Esophagus squamous epithelium (tissue), 4 donors: ENCODE results near the gene MYO16.

Experiments used
- POLR2A ChIP-seq, 4 donors: fragments of 450-650 bp; IDR thresholded peaks; one replicate each; pipeline ENCODE4 v1.6.1; 2017; ENCODE audit warnings: antibody characterized with exemption in 4 of 4, mild to moderate bottlenecking in 4 of 4, moderate library complexity in 3 of 4
- TF ChIP-seq, protein P1 (sequence below), 6 experiments: fragments of 450-650 bp in 4 of 6; fragments of 200-600 bp in 2 of 6; sonication (generic) in 2 of 6; IDR thresholded peaks; one replicate each; pipeline ENCODE4 v1.5.1; 2016 to 2019; ENCODE audit warnings: antibody characterized with exemption in 6 of 6, mild to moderate bottlenecking in 4 of 6, moderate library complexity in 4 of 6

DNA sequence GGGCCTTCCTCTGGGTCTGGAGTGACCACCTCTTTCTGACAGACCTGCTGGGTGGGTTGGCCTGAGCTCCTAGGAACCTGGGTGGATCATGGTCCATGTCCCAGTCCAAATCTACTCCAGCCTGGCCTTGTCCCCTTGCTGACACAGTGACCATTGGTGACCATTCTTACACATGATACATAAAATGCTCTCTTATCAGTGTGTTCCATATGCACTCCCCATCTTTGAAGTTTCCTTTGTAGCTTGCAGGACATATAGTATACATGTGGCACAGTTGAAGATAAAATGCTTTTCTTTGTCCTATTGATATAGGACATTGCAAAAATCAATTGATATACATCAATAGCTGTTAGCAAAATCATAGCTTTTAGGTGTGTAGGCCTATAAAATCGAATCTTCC is 291.8 kb downstream of the MYO16 start:
- TF ChIP-seq, protein P1, sequence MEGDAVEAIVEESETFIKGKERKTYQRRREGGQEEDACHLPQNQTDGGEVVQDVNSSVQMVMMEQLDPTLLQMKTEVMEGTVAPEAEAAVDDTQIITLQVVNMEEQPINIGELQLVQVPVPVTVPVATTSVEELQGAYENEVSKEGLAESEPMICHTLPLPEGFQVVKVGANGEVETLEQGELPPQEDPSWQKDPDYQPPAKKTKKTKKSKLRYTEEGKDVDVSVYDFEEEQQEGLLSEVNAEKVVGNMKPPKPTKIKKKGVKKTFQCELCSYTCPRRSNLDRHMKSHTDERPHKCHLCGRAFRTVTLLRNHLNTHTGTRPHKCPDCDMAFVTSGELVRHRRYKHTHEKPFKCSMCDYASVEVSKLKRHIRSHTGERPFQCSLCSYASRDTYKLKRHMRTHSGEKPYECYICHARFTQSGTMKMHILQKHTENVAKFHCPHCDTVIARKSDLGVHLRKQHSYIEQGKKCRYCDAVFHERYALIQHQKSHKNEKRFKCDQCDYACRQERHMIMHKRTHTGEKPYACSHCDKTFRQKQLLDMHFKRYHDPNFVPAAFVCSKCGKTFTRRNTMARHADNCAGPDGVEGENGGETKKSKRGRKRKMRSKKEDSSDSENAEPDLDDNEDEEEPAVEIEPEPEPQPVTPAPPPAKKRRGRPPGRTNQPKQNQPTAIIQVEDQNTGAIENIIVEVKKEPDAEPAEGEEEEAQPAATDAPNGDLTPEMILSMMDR (IDR thresholded peaks at IDR 0.05) = no peak
- no peak for TF ChIP-seq POLR2A (IDR thresholded peaks at IDR 0.05)
